ENCODE data around the gene S100A3.
"Not testable (repeated sequence)": the region's sequence is repeated elsewhere in the genome, so short reads cannot be mapped to it uniquely, and the experiment has no call there.

The S100A3 gene

GRCh38 chr1:153577624-153578051 lies 28.6 kb upstream of the S100A3 start:
- no peak for TF ChIP-seq POLR2A (IDR thresholded peaks at IDR 0.05; ENCODE audit: low read depth, low read length)
- FAIRE-seq, result no peak
- no peak for DNase-seq (ENCODE audit: insufficient read length, low spot score)

- FAIRE-seq, result no peak
- TF ChIP-seq POLR2A (IDR thresholded peaks at IDR 0.05; ENCODE audit: low read depth, low read length), result no peak
- DNase-seq (ENCODE audit: insufficient read length, low spot score), result no peak
Measured at GRCh38 chr1:153577138-153577537, 28.1 kb upstream of the S100A3 start.

GRCh38 chr1:153575497-153575896 lies 26.4 kb upstream of the S100A3 start:
- FAIRE-seq; DNase-seq (ENCODE audit: insufficient read length, low spot score): not testable (repeated sequence)

DNA sequence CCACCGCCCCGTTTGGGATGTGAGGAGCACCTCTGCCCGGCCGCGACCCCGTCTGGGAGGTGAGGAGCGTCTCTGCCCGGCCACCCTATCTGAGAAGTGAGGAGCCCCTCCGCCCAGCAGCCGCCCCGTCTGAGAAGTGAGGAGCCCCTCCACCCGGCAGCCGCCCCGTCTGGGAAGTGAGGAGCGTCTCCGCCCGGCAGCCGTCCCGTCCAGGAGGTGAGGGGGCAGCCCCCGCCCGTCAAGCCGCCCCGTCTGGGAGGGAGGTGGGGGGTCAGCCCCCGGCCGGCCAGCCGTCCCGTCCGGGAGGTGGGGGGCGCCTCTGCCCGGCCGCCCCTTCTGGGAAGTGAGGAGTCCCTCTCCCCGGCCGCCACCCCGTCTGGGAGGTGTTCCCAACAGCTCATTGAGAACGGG lies 26.0 kb upstream of the S100A3 start:
- not testable (repeated sequence) for DNase-seq (ENCODE audit: insufficient read length, low spot score); FAIRE-seq

GRCh38 chr1:153573351-153573750 lies 24.3 kb upstream of the S100A3 start:
- DNase-seq (ENCODE audit: insufficient read length, low spot score) (no peak), FAIRE-seq (no peak)
- no peak for TF ChIP-seq POLR2A (IDR thresholded peaks at IDR 0.05; ENCODE audit: low read depth, low read length)

- no peak for FAIRE-seq
- TF ChIP-seq POLR2A (IDR thresholded peaks at IDR 0.05; ENCODE audit: low read depth, low read length), result no peak
Measured at GRCh38 chr1:153572569-153573015, 23.5 kb upstream of the S100A3 start.

DNA sequence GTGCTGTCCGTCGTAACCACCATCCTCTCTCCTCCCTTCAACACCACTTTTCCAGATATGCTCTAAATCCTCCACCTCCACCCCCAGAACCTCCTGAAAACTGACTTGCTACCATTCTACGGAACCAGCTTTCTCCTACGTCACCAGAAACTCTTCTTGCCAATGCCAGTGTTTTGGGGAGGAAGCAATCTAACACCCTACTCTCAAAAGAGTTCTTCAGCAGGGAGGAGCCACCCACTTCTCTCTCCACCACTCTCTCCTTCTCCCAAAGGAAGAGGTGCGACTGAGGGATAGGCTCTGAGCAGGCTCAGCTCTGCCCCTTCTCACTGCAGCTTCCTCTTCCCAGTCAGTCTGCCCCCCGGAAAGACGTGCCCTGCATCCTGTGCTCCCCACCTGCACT lies 22.6 kb upstream of the S100A3 start:
- no peak for TF ChIP-seq POLR2A (IDR thresholded peaks at IDR 0.05; ENCODE audit: low read depth, low read length)
- FAIRE-seq (no peak), DNase-seq (ENCODE audit: insufficient read length, low spot score) (no peak)

More at GRCh38 chr1:153572569-153573015, 23.5 kb upstream of the S100A3 start:
- peak; percentile 72 for DNase-seq (ENCODE audit: insufficient read length, low spot score)

DNA sequence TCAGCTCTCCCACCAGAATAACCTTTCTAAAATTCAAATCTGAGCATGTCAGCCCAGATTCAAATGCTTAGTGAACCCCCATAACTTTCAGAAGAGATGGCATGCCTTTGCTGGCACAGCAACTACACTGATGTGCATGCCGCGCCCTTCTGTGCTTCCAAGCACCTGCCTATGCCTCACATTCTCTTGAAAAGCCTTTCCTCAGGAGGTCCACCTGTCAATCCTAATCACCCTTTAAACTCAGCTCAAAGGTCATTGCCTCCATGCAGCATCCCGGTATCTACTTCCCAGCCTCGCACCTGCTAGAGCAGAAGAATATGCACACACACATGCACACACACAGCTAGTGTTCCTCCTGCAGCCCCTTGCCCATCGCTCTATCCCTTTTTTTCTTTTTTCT lies 21.8 kb upstream of the S100A3 start:
- DNase-seq (ENCODE audit: insufficient read length, low spot score) (no peak), FAIRE-seq (no peak)
- TF ChIP-seq POLR2A (IDR thresholded peaks at IDR 0.05; ENCODE audit: low read depth, low read length), result no peak

DNA sequence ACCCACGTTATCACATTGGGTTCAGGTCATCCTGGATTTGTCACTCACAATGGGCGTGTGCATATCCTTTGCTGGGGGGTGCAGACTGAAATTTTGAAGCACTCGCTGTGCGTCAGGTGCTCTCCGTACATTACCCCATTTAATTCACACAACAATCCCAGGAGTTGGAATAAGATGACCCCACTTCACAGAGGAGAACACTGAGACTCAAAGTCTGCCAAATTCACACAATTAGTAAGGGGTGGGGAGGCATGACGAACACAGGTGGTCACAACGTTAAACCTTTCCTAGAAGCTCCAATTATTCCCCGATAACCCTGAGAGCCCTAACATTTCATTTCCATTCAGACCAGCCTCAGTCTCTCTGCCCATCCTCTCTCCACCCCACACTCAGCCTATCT lies 20.4 kb upstream of the S100A3 start:
- TF ChIP-seq POLR2A (IDR thresholded peaks at IDR 0.05; ENCODE audit: low read depth, low read length), result no peak
- no peak for FAIRE-seq

DNA sequence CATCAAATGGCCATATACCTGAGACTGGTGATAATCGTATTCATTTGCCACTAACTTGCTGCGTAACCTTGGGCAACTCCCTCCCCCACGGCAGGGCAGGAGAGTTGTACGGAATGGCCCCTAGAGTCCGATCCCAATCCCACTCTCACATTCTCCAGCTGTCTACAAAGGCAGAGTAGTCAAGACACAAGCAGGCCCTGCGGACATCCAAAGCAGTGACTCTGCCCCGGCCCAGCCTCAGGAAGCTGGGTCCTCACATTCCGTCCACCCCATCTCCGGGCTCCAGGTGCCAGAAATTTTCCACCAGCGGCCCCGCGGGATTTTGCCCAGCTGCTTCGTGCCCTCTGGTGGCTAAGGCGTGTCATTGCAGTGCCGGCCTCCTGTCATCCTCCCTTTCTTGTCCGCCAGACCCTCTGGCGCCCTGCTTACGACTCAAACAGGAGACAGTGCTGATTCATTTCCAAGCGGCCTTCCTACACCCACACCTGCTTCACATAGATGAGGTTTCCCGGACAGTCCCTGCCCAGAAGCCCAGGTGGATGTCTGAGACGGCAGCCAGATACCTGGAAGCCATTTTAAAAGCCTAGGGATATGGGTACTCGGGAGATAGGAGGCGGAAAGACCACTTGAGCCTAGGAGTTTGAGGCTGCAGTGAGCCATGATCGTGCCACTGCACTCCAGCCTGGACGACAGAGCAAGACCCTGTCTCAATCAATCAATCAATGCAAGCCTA lies 19.5 kb upstream of the S100A3 start:
- no peak for TF ChIP-seq POLR2A (IDR thresholded peaks at IDR 0.05; ENCODE audit: low read depth, low read length)
- FAIRE-seq (no peak), DNase-seq (ENCODE audit: insufficient read length, low spot score) (no peak)

More for the DNA sequence above, 20.4 kb upstream of the S100A3 start:
- DNase-seq (ENCODE audit: insufficient read length, low spot score), result no peak

DNA sequence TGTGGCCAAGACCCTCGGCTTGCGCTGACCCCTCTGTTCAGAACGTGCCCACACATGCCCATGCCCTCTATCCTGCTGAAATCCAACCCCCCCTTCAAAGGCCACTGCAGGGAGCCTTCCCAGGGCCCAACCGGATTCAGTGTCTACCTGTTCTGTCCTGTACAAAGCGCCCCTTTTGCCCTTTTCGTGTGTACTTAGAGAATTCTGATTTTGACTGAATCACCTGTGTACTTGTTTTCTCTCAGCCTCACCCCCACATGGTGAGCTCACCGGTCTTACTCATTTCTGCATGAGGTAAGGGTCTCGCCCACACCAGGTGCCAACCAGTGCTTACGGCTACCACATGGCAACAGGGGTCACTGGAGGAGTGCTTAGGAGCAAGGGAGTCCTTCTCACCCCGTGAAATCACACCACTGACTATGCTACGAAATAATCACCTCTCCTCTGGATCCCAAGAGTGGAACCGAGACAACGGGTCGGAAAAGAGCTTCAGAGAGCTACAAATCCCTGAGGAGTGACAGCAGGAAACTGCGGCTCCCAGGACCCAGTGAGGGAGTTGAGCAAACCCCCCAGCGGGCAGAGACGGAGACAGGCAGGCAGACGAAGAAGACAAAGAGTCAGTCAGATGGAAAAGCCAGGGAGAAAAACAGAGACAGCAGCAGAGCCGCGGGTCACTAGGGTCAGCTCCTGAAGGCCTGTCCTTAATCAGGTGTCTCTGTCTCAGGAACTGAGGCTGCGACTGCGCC lies 18.7 kb upstream of the S100A3 start:
- no peak for FAIRE-seq
- no peak; the same call in 1 of the 2 replicates for TF ChIP-seq POLR2A (IDR thresholded peaks at IDR 0.05; ENCODE audit: low read depth, low read length)
- no peak for DNase-seq (ENCODE audit: insufficient read length, low spot score)

DNA sequence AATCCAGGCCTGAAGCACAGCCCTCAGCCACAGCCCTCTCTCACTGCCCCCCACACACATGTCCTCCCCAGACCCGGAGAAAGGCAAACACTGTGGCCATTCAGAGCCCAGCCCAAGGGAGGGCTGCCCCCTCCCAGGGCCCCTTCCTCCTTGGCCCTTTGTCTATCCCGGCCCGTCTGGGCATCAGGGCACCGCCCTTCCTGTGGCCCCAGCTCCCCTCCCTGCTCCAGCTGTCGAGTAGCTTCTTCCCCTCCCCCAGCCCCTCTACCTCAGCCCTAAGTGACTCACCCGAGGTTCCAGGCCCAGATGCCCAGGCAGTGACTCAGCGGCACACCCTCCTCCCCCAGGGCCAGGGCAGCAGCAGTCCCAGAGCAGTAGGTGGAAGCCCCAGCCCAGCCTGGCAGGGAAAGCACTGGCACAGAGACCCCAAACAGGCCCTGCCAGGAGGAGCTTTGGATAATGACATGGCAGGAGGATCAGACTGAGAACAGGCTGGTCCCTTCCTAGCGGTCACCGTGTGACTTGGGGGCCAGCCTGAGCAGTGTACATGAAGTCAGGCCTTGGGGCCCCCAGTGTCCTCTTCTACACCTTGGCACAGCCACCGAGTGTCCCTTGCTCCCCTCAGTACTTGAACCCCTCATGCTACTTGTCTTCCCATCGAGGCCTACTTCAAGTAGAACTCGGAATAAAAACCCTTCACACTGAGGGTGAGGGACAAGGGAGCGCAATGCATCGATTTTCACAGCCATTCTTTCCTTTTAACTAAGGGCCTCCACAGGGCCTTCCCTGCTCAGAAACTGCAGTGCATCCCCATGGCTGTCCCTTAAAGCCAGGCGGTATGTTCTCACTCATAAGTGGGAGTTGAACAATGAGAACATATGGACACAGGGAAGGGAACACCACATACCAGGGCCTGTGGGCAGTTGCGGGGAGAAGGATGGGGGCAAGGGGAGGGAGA lies 17.6 kb upstream of the S100A3 start:
- DNase-seq (ENCODE audit: insufficient read length, low spot score) (peak; percentile 93), FAIRE-seq (no peak)
- TF ChIP-seq POLR2A (IDR thresholded peaks at IDR 0.05; ENCODE audit: low read depth, low read length), result peak; percentile 55

GRCh38 chr1:153565529-153566374 lies 16.7 kb upstream of the S100A3 start, which contains the start of gene S100A2:
Gene S100A2 (minus strand): TSS chr1:153565844. CDS start chr1:153563877, 1,967 bp downstream.
- DNase-seq (ENCODE audit: insufficient read length, low spot score), result peak; percentile 84
- no peak for FAIRE-seq
- 0 out of 2 replicates have a peak, but pooled peaks have one; percentile 11 for TF ChIP-seq POLR2A (IDR thresholded peaks at IDR 0.05; ENCODE audit: low read depth, low read length)

All from H54 (cell line).